GM12801 (cell line): ENCODE measurements around the gene ST6GALNAC4.

Source experiments
- CTCF ChIP-seq: IDR thresholded peaks from one replicate; pipeline ENCODE4 v1.5.1; 2011; ENCODE audit warnings: control low read depth; ENCODE audit not compliant: insufficient read length; ENCODE audit errors: extremely low read depth

The ST6GALNAC4 gene

GRCh38 chr9:127926906-127927200 is 10.0 kb upstream of the ST6GALNAC4 start:
- TF ChIP-seq CTCF = no peak

- TF ChIP-seq CTCF = no peak
Measured at GRCh38 chr9:127925959-127926905, 9.4 kb upstream of the ST6GALNAC4 start.

GRCh38 chr9:127924736-127925444 is 8.0 kb upstream of the ST6GALNAC4 start:
- no peak for TF ChIP-seq CTCF

- no peak for TF ChIP-seq CTCF
Measured at GRCh38 chr9:127923771-127924170, 6.9 kb upstream of the ST6GALNAC4 start.

- no peak for TF ChIP-seq CTCF
Measured at GRCh38 chr9:127923046-127923445, 6.2 kb upstream of the ST6GALNAC4 start.

- TF ChIP-seq CTCF = no peak
Measured at GRCh38 chr9:127921557-127922120, 4.8 kb upstream of the ST6GALNAC4 start.

GRCh38 chr9:127920794-127921193 is 4.0 kb upstream of the ST6GALNAC4 start:
- TF ChIP-seq CTCF = no peak
